Panc1 (cell line): Measurements from ENCODE around the gene CHCHD1. TPM values are rescaled to one million over a fixed set of nuclear protein-coding genes. Genes with fewer than 3 reads are reported as not detected.

Source experiments
- ATAC-seq: fragments of 200-7000 bp; cut with Tn5 transposase; 2 replicates; pipeline ENCODE4 v1.9.1; 2020; ENCODE audit warnings: mild to moderate bottlenecking, moderate library complexity
- BruUV-seq: library from RNA; stranded (reverse); fragments of 400-500 nt; replicated peaks from 2 replicates; lab custom pipeline; 2021; lab: Mats Ljungman, UMichigan
- CTCF ChIA-PET: fragments of 300-600 bp; sonication (Branson Sonifier 250); formaldehyde crosslinking; loops from one replicate; lab custom pipeline; 2022; ENCODE audit warnings: antibody characterized with exemption; lab: Charles Lee
- POLR2A ChIA-PET: fragments of 300-600 bp; sonication (Branson Sonifier 250); formaldehyde crosslinking; loops from one replicate; lab custom pipeline; 2022; ENCODE audit warnings: antibody characterized with exemption; lab: Charles Lee
- DNase-seq: peaks from one replicate; pipeline ENCODE4 v3.0.0-alpha.2; 2010; ENCODE audit warnings: low read depth, low spot score
- H3K27ac ChIP-seq: 2 replicates; pipeline ENCODE4 v1.5.1; 2011; ENCODE audit warnings: mild to moderate bottlenecking, low read length, inconsistent platforms
- H3K27me3 ChIP-seq: fragments of 200-500 bp; sonication (Bioruptor generic); 2 replicates; pipeline ENCODE4 v1.6.0; 2014; ENCODE audit warnings: low read length, inconsistent platforms; ENCODE audit not compliant: control insufficient read depth, insufficient read depth
- H3K36me3 ChIP-seq: fragments of 200-500 bp; sonication (Bioruptor generic); 2 replicates; pipeline ENCODE4 v1.5.1; 2014; ENCODE audit warnings: inconsistent platforms, mild to moderate bottlenecking, low read length, moderate library complexity; ENCODE audit not compliant: control insufficient read depth, insufficient read depth
- H3K4me1 ChIP-seq: 2 replicates; pipeline ENCODE4 v1.5.1; 2011; ENCODE audit warnings: inconsistent platforms, mild to moderate bottlenecking, low read length, moderate library complexity; ENCODE audit not compliant: control insufficient read depth, insufficient read depth
- H3K4me3 ChIP-seq, 2 experiments: 2 replicates each; pipeline ENCODE4 v1.5.1; 2011 to 2012; ENCODE audit warnings: low read depth in 2 of 2, low read length in 2 of 2, mild to moderate bottlenecking in 2 of 2, inconsistent platforms in 1 of 2, moderate library complexity in 1 of 2
- H3K9me3 ChIP-seq: fragments of 200-500 bp; sonication (Bioruptor generic); 2 replicates; pipeline ENCODE4 v1.5.1; 2014; ENCODE audit warnings: low read depth, mild to moderate bottlenecking, inconsistent platforms, low read length, moderate library complexity; ENCODE audit not compliant: control insufficient read depth, insufficient read depth
- POLR2AphosphoS5 ChIP-seq: IDR thresholded peaks from 2 replicates; pipeline ENCODE4 v1.6.1; 2012; ENCODE audit warnings: mild to moderate bottlenecking, low read depth, low read length, moderate library complexity
- SIN3A ChIP-seq: IDR thresholded peaks from 2 replicates; pipeline ENCODE4 v1.6.1; 2012; ENCODE audit warnings: low read depth, mild to moderate bottlenecking, low read length, moderate library complexity, borderline replicate concordance; ENCODE audit not compliant: insufficient read depth
- TCF7L2 ChIP-seq: IDR thresholded peaks from 2 replicates; pipeline ENCODE4 v1.6.1; 2011; ENCODE audit warnings: mild to moderate bottlenecking, low read depth, low read length, inconsistent platforms
- in situ Hi-C: cut with HindIII; loops from 2 replicates; pipeline ENCODE4 v1.10.0; 2016; ENCODE audit warnings: low sequenced_read_pairs, low pct_unique_long_range_greater_than_20kb
- intact Hi-C: fragments of 100-400 bp; cut with micrococcal nuclease; formaldehyde crosslinking; loops from one replicate; pipeline ENCODE4 v1.10.0; 2022; ENCODE audit not compliant: unreplicated experiment
- total RNA-seq: library from RNA; stranded (reverse); gene quantifications from one replicate; pipeline ENCODE4 v1.2.1, GENCODE V29; 2021; ENCODE audit not compliant: unreplicated experiment
- TF ChIP-seq, protein P1 (sequence below): fragments of 450-650 bp; IDR thresholded peaks from 2 replicates; pipeline ENCODE4 v1.5.1; 2017; ENCODE audit warnings: mild to moderate bottlenecking
- TF ChIP-seq, protein P2 (sequence below), 2 experiments: IDR thresholded peaks; 2 replicates each; pipeline ENCODE4 v1.6.1; 2011 to 2012; ENCODE audit warnings: low read depth in 2 of 2, control low read depth in 1 of 2, low read length in 1 of 2, mild to moderate bottlenecking in 1 of 2, moderate library complexity in 1 of 2; ENCODE audit not compliant: insufficient read depth in 1 of 2

Gene CHCHD1
- total RNA-seq, 1 experiment from 2014 or later: 41.2 TPM

DNA sequence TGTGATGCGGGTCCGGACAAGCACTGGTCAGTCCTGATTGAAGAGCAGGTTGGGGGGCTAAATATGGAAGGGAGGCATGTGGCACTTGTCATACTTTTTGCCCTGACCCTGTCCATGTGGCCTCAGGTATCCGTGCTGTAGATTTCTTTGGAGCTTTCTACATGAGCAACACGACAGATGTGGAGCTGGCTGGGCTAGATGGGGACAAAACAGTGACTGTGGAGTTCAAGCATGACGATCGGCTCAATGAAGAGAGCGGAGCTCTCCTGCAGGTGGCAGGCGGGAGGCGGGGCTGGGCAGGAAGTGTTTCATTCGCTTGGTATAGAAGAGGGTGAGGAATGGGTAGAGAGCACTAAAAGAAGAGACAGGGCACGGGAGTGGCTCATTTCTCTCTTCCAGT, 13.0 kb upstream of the CHCHD1 start:
- H3K27ac ChIP-seq: no peak overlapping the region
- no peak overlapping the region for H3K4me3 ChIP-seq
- no peaks in the 10 kb centered on the region for H3K27me3 ChIP-seq
- ChIA-PET CTCF (interaction anchor here (1.0 kb wide), 1 partner anchor 115 kb away, joined by 3 read pairs; no protein-coding TSS in a partner anchor), POLR2A (no interaction called here)
- peaks cover 13% of the 10 kb centered on the region for H3K4me1 ChIP-seq
- H3K9me3 ChIP-seq: no peaks in the 10 kb centered on the region
- ATAC-seq (no peak), DNase-seq (no peak)
- in situ Hi-C loops (no loop called here), intact Hi-C loops (no loop called here)
- no TSS peak for BruUV-seq
- H3K36me3 ChIP-seq: peaks cover 36% of the 10 kb centered on the region
- TF ChIP-seq, protein P1, sequence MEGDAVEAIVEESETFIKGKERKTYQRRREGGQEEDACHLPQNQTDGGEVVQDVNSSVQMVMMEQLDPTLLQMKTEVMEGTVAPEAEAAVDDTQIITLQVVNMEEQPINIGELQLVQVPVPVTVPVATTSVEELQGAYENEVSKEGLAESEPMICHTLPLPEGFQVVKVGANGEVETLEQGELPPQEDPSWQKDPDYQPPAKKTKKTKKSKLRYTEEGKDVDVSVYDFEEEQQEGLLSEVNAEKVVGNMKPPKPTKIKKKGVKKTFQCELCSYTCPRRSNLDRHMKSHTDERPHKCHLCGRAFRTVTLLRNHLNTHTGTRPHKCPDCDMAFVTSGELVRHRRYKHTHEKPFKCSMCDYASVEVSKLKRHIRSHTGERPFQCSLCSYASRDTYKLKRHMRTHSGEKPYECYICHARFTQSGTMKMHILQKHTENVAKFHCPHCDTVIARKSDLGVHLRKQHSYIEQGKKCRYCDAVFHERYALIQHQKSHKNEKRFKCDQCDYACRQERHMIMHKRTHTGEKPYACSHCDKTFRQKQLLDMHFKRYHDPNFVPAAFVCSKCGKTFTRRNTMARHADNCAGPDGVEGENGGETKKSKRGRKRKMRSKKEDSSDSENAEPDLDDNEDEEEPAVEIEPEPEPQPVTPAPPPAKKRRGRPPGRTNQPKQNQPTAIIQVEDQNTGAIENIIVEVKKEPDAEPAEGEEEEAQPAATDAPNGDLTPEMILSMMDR: no peak
- no peak for TF ChIP-seq SIN3A
- TF ChIP-seq, protein P2, sequence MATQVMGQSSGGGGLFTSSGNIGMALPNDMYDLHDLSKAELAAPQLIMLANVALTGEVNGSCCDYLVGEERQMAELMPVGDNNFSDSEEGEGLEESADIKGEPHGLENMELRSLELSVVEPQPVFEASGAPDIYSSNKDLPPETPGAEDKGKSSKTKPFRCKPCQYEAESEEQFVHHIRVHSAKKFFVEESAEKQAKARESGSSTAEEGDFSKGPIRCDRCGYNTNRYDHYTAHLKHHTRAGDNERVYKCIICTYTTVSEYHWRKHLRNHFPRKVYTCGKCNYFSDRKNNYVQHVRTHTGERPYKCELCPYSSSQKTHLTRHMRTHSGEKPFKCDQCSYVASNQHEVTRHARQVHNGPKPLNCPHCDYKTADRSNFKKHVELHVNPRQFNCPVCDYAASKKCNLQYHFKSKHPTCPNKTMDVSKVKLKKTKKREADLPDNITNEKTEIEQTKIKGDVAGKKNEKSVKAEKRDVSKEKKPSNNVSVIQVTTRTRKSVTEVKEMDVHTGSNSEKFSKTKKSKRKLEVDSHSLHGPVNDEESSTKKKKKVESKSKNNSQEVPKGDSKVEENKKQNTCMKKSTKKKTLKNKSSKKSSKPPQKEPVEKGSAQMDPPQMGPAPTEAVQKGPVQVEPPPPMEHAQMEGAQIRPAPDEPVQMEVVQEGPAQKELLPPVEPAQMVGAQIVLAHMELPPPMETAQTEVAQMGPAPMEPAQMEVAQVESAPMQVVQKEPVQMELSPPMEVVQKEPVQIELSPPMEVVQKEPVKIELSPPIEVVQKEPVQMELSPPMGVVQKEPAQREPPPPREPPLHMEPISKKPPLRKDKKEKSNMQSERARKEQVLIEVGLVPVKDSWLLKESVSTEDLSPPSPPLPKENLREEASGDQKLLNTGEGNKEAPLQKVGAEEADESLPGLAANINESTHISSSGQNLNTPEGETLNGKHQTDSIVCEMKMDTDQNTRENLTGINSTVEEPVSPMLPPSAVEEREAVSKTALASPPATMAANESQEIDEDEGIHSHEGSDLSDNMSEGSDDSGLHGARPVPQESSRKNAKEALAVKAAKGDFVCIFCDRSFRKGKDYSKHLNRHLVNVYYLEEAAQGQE (IDR thresholded peaks at IDR 0.05; ENCODE audit: insufficient read depth in 1 of 2, low read depth in 2 of 2, low read length in 1 of 2): no peak
- no peak for TF ChIP-seq POLR2AphosphoS5
- TF ChIP-seq TCF7L2: no peak

DNA sequence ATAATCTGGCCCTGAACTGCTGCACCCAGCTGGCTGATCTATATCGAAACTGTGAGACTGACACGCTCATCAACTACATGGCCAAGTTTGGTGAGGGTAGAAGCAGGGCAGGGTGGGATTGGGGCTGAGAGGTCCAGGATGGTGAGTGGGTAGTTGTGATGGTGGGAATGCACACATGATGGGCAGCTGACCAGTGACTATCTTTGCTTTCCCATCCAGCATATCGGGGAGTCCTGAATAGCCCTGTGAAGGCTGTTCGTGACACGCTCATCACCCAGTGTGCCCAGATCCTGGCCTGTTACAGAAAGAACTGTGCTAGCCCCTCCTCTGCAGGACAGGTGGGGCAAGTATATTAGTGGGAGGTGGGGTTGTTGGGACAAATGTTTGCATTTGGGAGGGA, 12.5 kb upstream of the CHCHD1 start:
- TF ChIP-seq TCF7L2 (no peak), SIN3A (no peak), POLR2AphosphoS5 (no peak)
- TF ChIP-seq, protein P2 (IDR thresholded peaks at IDR 0.05; ENCODE audit: insufficient read depth in 1 of 2, low read depth in 2 of 2, low read length in 1 of 2): no peak
- TF ChIP-seq, protein P1: no peak
- no TSS peak for BruUV-seq
- in situ Hi-C loops (no loop called here), intact Hi-C loops (no loop called here)
- Histone ChIP-seq H3K9me3 (no peaks in the 10 kb centered on the region), H3K4me1 (peaks cover 17% of the 10 kb centered on the region), H3K27ac (no peak overlapping the region), H3K27me3 (no peaks in the 10 kb centered on the region), H3K4me3 (no peak overlapping the region), H3K36me3 (peaks cover 39% of the 10 kb centered on the region)
- ATAC-seq: no peak
- ChIA-PET CTCF (interaction anchor here (1.0 to 1.2 kb wide), 2 partner anchors 25 to 116 kb away, joined by 3 read pairs; no protein-coding TSS in a partner anchor), POLR2A (no interaction called here)
- DNase-seq: no peak
